WTC11 (cell line): ENCODE results near the gene EPN3. TPM values are rescaled to one million over a fixed set of nuclear protein-coding genes. Genes with fewer than 3 reads are reported as not detected.

ENCODE experiments used
- ATAC-seq: fragments of 200-7000 bp; cut with Tn5 transposase; 2 replicates; pipeline ENCODE4 v1.10.0; 2021; ENCODE audit warnings: mild to moderate bottlenecking, moderate library complexity
- CTCF ChIA-PET: fragments of 300-600 bp; sonication (Branson Sonifier 250); formaldehyde crosslinking; loops from one replicate; lab custom pipeline; 2021; ENCODE audit warnings: antibody characterized with exemption; lab: Charles Lee
- POLR2A ChIA-PET: fragments of 350-600 bp; sonication (Branson Sonifier 250); formaldehyde crosslinking; loops from one replicate; lab custom pipeline; 2021; ENCODE audit warnings: antibody characterized with exemption; lab: Charles Lee
- DNase-seq: peaks from one replicate; pipeline ENCODE4 v3.0.0; 2021; ENCODE audit warnings: low spot score
- H3K27ac Mint-ChIP-seq: 2 replicates; pipeline ENCODE4 v1.8.0; 2021; ENCODE audit warnings: mixed read lengths
- H3K27me3 Mint-ChIP-seq: 2 replicates; pipeline ENCODE4 v1.8.0; 2021; ENCODE audit warnings: low read depth, mild to moderate bottlenecking, moderate library complexity, mixed read lengths
- H3K36me3 Mint-ChIP-seq: 2 replicates; pipeline ENCODE4 v1.8.0; 2021; ENCODE audit warnings: mixed read lengths
- H3K4me1 Mint-ChIP-seq: 2 replicates; pipeline ENCODE4 v1.8.0; 2022; ENCODE audit warnings: mixed read lengths
- H3K4me3 Mint-ChIP-seq: 2 replicates; pipeline ENCODE4 v1.8.0; 2021; ENCODE audit warnings: mild to moderate bottlenecking, moderate library complexity, mixed read lengths
- H3K9me3 Mint-ChIP-seq: 2 replicates; pipeline ENCODE4 v1.8.0; 2021; ENCODE audit warnings: mixed read lengths
- ETV6 ChIP-seq: sonication (generic); formaldehyde crosslinking; IDR thresholded peaks from 2 replicates; pipeline ENCODE4 v1.8.1; 2022; ENCODE audit warnings: mild to moderate bottlenecking, missing genetic modification reagents
- JAZF1 ChIP-seq: fragments of 250-450 bp; sonication (Bioruptor Pico); IDR thresholded peaks from 2 replicates; pipeline ENCODE4 v1.9.0; 2021; ENCODE audit warnings: moderate library complexity, mild to moderate bottlenecking, inconsistent platforms
- SOX15 ChIP-seq: fragments of 250-450 bp; sonication (Bioruptor Pico); IDR thresholded peaks from 2 replicates; pipeline ENCODE4 v1.9.0; 2021; ENCODE audit warnings: mild to moderate bottlenecking
- ZNF121 ChIP-seq: sonication (generic); formaldehyde crosslinking; IDR thresholded peaks from 2 replicates; pipeline ENCODE4 v1.8.0; 2023; ENCODE audit warnings: missing genetic modification reagents
- ZNF423 ChIP-seq: fragments of 250-450 bp; sonication (Bioruptor Pico); IDR thresholded peaks from 2 replicates; pipeline ENCODE4 v2.1.2; 2022; ENCODE audit warnings: mild to moderate bottlenecking, moderate library complexity
- ZNF671 ChIP-seq: fragments of 250-450 bp; sonication (Bioruptor Pico); IDR thresholded peaks from 2 replicates; pipeline ENCODE4 v1.8.0; 2021; ENCODE audit warnings: mild to moderate bottlenecking
- total RNA-seq: library from RNA; stranded (reverse); gene quantifications from 3 replicates; pipeline ENCODE4 v1.2.3, GENCODE V29; 2021
- TF ChIP-seq, protein P1 (sequence below): sonication (generic); formaldehyde crosslinking; IDR thresholded peaks from 2 replicates; pipeline ENCODE4 v1.8.1; 2022; ENCODE audit warnings: low read depth, mild to moderate bottlenecking, moderate library complexity, missing genetic modification reagents, borderline replicate concordance
- TF ChIP-seq, protein P2 (sequence below): fragments of 250-450 bp; sonication (Bioruptor Pico); IDR thresholded peaks from 2 replicates; pipeline ENCODE4 v1.9.0; 2021; ENCODE audit warnings: mild to moderate bottlenecking
- TF ChIP-seq, protein P3 (sequence below): fragments of 200-600 bp; IDR thresholded peaks from 2 replicates; pipeline ENCODE4 v1.8.0; 2022; ENCODE audit warnings: antibody characterized with exemption
- TF ChIP-seq, protein P4 (sequence below): sonication (generic); formaldehyde crosslinking; IDR thresholded peaks from 2 replicates; pipeline ENCODE4 v1.8.1; 2023; ENCODE audit warnings: mild to moderate bottlenecking, missing genetic modification reagents
- TF ChIP-seq, protein P5 (sequence below): sonication (generic); formaldehyde crosslinking; IDR thresholded peaks from 2 replicates; pipeline ENCODE4 v1.8.1; 2023; ENCODE audit warnings: mild to moderate bottlenecking, moderate library complexity, missing genetic modification reagents
- TF ChIP-seq, protein P6 (sequence below): fragments of 250-450 bp; sonication (Bioruptor Pico); IDR thresholded peaks from 2 replicates; pipeline ENCODE4 v1.9.0; 2021; ENCODE audit warnings: mild to moderate bottlenecking
- TF ChIP-seq, protein P7 (sequence below): sonication (generic); formaldehyde crosslinking; IDR thresholded peaks from 2 replicates; pipeline ENCODE4 v1.8.0; 2023; ENCODE audit warnings: mild to moderate bottlenecking, missing genetic modification reagents

Gene EPN3
- total RNA-seq, 1 experiment from 2014 or later: 8.8 TPM

DNA sequence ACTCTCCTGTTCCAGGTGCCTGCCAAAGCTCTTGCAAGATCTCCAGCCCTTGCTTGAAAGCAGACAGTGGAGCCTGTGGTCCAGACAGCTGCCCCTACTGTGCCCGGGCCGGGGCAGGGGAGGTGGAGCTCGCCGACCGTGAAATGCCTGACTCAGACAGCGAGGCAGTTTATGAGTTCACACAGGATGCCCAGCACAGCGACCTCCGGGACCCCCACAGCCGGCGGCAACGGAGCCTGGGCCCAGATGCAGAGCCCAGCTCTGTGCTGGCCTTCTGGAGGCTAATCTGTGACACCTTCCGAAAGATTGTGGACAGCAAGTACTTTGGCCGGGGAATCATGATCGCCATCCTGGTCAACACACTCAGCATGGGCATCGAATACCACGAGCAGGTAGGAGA, 45.6 kb downstream of the EPN3 start (continued):
- TF ChIP-seq, protein P1, sequence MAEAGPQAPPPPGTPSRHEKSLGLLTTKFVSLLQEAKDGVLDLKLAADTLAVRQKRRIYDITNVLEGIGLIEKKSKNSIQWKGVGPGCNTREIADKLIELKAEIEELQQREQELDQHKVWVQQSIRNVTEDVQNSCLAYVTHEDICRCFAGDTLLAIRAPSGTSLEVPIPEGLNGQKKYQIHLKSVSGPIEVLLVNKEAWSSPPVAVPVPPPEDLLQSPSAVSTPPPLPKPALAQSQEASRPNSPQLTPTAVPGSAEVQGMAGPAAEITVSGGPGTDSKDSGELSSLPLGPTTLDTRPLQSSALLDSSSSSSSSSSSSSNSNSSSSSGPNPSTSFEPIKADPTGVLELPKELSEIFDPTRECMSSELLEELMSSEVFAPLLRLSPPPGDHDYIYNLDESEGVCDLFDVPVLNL: no peak
- TF ChIP-seq ETV6 (CRISPR knock-in tag): no peak
- no peak for TF ChIP-seq ZNF121 (CRISPR knock-in tag)
- TF ChIP-seq, protein P2, sequence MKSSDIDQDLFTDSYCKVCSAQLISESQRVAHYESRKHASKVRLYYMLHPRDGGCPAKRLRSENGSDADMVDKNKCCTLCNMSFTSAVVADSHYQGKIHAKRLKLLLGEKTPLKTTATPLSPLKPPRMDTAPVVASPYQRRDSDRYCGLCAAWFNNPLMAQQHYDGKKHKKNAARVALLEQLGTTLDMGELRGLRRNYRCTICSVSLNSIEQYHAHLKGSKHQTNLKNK: no peak
- TF ChIP-seq, protein P3, sequence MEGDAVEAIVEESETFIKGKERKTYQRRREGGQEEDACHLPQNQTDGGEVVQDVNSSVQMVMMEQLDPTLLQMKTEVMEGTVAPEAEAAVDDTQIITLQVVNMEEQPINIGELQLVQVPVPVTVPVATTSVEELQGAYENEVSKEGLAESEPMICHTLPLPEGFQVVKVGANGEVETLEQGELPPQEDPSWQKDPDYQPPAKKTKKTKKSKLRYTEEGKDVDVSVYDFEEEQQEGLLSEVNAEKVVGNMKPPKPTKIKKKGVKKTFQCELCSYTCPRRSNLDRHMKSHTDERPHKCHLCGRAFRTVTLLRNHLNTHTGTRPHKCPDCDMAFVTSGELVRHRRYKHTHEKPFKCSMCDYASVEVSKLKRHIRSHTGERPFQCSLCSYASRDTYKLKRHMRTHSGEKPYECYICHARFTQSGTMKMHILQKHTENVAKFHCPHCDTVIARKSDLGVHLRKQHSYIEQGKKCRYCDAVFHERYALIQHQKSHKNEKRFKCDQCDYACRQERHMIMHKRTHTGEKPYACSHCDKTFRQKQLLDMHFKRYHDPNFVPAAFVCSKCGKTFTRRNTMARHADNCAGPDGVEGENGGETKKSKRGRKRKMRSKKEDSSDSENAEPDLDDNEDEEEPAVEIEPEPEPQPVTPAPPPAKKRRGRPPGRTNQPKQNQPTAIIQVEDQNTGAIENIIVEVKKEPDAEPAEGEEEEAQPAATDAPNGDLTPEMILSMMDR: no peak
- TF ChIP-seq JAZF1 (CRISPR knock-in tag): no peak

DNA sequence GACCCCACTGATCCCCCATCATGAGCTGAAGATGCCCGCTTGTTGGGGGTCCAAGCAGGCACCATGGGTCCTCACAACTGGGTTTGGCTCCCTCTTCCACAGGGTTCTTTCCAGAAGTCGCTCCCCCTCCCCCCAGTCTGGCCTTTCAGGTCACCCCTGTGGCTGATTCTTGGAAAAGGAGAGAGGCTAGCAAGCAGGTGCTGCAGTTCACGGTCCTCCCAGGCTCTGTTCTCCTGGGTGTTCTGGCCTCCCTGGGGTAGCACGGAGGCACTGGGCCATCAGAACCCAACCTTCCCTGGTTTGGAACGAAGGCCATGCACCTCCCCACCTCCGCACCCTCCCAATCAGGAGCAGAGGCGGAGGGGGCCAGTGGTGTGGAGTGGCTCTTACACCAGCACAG, 46.9 kb downstream of the EPN3 start:
- Mint-ChIP-seq H3K4me1 (peaks cover 19% of the 10 kb centered on the region), H3K4me3 (no peak overlapping the region), H3K9me3 (no peaks in the 10 kb centered on the region), H3K27me3 (no peaks in the 10 kb centered on the region), H3K27ac (no peak overlapping the region), H3K36me3 (no peaks in the 10 kb centered on the region)
- no peak for TF ChIP-seq ZNF423 (CRISPR knock-in tag)
- TF ChIP-seq, protein P1: no peak
- TF ChIP-seq SOX15 (CRISPR knock-in tag): no peak
- TF ChIP-seq, protein P4, sequence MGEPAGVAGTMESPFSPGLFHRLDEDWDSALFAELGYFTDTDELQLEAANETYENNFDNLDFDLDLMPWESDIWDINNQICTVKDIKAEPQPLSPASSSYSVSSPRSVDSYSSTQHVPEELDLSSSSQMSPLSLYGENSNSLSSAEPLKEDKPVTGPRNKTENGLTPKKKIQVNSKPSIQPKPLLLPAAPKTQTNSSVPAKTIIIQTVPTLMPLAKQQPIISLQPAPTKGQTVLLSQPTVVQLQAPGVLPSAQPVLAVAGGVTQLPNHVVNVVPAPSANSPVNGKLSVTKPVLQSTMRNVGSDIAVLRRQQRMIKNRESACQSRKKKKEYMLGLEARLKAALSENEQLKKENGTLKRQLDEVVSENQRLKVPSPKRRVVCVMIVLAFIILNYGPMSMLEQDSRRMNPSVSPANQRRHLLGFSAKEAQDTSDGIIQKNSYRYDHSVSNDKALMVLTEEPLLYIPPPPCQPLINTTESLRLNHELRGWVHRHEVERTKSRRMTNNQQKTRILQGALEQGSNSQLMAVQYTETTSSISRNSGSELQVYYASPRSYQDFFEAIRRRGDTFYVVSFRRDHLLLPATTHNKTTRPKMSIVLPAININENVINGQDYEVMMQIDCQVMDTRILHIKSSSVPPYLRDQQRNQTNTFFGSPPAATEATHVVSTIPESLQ: no peak
- TF ChIP-seq, protein P5, sequence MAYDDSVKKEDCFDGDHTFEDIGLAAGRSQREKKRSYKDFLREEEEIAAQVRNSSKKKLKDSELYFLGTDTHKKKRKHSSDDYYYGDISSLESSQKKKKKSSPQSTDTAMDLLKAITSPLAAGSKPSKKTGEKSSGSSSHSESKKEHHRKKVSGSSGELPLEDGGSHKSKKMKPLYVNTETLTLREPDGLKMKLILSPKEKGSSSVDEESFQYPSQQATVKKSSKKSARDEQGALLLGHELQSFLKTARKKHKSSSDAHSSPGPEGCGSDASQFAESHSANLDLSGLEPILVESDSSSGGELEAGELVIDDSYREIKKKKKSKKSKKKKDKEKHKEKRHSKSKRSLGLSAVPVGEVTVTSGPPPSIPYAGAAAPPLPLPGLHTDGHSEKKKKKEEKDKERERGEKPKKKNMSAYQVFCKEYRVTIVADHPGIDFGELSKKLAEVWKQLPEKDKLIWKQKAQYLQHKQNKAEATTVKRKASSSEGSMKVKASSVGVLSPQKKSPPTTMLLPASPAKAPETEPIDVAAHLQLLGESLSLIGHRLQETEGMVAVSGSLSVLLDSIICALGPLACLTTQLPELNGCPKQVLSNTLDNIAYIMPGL (CRISPR knock-in tag): no peak
- TF ChIP-seq, protein P6, sequence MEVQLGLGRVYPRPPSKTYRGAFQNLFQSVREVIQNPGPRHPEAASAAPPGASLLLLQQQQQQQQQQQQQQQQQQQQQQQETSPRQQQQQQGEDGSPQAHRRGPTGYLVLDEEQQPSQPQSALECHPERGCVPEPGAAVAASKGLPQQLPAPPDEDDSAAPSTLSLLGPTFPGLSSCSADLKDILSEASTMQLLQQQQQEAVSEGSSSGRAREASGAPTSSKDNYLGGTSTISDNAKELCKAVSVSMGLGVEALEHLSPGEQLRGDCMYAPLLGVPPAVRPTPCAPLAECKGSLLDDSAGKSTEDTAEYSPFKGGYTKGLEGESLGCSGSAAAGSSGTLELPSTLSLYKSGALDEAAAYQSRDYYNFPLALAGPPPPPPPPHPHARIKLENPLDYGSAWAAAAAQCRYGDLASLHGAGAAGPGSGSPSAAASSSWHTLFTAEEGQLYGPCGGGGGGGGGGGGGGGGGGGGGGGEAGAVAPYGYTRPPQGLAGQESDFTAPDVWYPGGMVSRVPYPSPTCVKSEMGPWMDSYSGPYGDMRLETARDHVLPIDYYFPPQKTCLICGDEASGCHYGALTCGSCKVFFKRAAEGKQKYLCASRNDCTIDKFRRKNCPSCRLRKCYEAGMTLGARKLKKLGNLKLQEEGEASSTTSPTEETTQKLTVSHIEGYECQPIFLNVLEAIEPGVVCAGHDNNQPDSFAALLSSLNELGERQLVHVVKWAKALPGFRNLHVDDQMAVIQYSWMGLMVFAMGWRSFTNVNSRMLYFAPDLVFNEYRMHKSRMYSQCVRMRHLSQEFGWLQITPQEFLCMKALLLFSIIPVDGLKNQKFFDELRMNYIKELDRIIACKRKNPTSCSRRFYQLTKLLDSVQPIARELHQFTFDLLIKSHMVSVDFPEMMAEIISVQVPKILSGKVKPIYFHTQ (CRISPR knock-in tag): no peak
- TF ChIP-seq, protein P7, sequence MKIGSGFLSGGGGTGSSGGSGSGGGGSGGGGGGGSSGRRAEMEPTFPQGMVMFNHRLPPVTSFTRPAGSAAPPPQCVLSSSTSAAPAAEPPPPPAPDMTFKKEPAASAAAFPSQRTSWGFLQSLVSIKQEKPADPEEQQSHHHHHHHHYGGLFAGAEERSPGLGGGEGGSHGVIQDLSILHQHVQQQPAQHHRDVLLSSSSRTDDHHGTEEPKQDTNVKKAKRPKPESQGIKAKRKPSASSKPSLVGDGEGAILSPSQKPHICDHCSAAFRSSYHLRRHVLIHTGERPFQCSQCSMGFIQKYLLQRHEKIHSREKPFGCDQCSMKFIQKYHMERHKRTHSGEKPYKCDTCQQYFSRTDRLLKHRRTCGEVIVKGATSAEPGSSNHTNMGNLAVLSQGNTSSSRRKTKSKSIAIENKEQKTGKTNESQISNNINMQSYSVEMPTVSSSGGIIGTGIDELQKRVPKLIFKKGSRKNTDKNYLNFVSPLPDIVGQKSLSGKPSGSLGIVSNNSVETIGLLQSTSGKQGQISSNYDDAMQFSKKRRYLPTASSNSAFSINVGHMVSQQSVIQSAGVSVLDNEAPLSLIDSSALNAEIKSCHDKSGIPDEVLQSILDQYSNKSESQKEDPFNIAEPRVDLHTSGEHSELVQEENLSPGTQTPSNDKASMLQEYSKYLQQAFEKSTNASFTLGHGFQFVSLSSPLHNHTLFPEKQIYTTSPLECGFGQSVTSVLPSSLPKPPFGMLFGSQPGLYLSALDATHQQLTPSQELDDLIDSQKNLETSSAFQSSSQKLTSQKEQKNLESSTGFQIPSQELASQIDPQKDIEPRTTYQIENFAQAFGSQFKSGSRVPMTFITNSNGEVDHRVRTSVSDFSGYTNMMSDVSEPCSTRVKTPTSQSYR (CRISPR knock-in tag): no peak
- no peak for TF ChIP-seq ZNF671 (CRISPR knock-in tag)
- ChIA-PET CTCF (interaction anchor here (1.5 kb wide), 1 partner anchor 29 kb away, joined by 6 read pairs; no protein-coding TSS in a partner anchor), POLR2A (no interaction called here)
- DNase-seq (no peak), ATAC-seq (no peak)
